HL-60 (cell line): ENCODE measurements around the gene LEF1.

Experiments used
- SPI1 ChIP-seq: IDR thresholded peaks from 2 replicates; pipeline ENCODE4 v1.6.1; 2012; ENCODE audit warnings: low read depth, mild to moderate bottlenecking, borderline replicate concordance
- TF ChIP-seq, protein P1 (sequence below): IDR thresholded peaks from one replicate; pipeline ENCODE4 v1.5.1; 2011; ENCODE audit warnings: low read length, control low read depth, inconsistent platforms; ENCODE audit not compliant: insufficient read depth

- no peak for TF ChIP-seq SPI1
- TF ChIP-seq, protein P1, sequence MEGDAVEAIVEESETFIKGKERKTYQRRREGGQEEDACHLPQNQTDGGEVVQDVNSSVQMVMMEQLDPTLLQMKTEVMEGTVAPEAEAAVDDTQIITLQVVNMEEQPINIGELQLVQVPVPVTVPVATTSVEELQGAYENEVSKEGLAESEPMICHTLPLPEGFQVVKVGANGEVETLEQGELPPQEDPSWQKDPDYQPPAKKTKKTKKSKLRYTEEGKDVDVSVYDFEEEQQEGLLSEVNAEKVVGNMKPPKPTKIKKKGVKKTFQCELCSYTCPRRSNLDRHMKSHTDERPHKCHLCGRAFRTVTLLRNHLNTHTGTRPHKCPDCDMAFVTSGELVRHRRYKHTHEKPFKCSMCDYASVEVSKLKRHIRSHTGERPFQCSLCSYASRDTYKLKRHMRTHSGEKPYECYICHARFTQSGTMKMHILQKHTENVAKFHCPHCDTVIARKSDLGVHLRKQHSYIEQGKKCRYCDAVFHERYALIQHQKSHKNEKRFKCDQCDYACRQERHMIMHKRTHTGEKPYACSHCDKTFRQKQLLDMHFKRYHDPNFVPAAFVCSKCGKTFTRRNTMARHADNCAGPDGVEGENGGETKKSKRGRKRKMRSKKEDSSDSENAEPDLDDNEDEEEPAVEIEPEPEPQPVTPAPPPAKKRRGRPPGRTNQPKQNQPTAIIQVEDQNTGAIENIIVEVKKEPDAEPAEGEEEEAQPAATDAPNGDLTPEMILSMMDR, result no peak
Observed at GRCh38 chr4:108070775-108071174, 98.0 kb downstream of the LEF1 start.
